Measurements from ENCODE around the gene PPP1R1B.

DNA sequence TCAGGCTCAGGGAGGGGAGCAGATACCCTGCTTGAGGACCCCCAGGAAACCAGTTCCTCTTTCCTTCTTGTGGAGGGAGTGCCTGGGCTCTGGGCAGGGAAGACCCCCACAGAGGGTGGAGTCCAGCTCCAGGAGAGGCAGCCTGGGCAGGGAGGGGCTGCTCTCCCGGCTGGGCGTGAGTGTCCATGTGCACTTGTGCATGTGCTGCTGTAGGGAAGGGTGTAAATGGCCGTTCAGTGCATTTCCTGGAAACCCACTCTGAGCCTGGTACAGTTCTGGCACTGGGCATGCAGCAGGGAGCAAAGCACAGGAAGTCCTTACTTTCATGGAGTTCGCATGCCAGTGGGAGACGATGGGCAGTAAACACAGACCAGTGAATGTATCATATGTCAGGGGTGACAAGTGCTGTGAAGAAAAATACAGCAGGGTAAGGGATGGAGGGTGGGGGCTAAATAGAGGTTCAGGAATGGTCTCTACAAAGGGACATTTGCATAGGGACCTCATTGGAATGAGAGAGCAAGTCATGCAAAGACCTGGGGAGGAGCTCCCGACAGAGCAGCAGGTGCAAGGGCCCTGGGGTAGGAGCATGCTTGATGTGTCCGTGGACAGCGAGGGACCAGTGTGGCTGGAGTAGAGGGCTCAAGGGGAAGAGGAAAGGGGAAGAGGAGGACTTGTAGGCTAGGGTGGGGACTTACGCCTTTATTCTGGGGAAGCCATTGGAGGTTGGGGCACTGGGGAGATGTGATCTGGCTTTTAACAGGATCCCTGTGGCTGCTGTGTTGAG, 15.7 kb downstream of the PPP1R1B start:
- TF ChIP-seq EZH2 (IDR thresholded peaks at IDR 0.05; ENCODE audit: borderline replicate concordance, insufficient read depth, low read depth, low read length, poor library complexity, severe bottlenecking) (no peak), CTCF (IDR thresholded peaks at IDR 0.05) (no peak)

Measured in B cell (primary cell).